Measurements from ENCODE around the gene NR3C2.

NR3C2 gene

DNA sequence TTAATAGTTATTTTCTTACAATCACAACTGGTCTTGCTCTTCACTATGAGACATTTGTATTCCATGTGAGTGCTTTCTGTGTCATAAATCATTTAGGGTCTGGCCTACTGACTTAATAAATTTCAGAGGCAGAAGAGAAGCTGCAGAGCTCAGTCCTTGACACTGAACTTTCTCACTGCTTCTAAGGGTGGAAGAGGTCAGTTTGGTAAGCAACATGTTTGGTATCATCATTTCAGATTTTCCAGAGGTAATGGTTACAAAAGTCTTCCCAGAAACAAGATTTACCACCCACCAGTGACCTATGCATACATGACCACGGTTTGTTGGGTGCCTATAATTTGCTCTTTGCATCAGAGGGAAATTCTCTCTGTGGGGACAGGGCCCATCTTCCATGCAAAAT, 148.6 kb downstream of the NR3C2 start:
- H3K36me3 ChIP-seq (replicated peaks; ENCODE audit: insufficient read depth, low read length): no peaks in the 10 kb centered on the region
- no peaks in the 10 kb centered on the region for H4K20me1 ChIP-seq (ENCODE audit: insufficient read depth, low read length)
- no peaks in the 10 kb centered on the region for H3K79me2 ChIP-seq (ENCODE audit: low read length)
- H3K4me2 ChIP-seq (ENCODE audit: low read depth, low read length): no peak overlapping the region
- H3K4me1 ChIP-seq (ENCODE audit: low read length): no peaks in the 10 kb centered on the region
- DNase-seq: no peak
- no peak overlapping the region for H3K4me3 ChIP-seq (ENCODE audit: low read length)
- no peak overlapping the region for H3K27ac ChIP-seq (ENCODE audit: low read length)
- no peaks in the 10 kb centered on the region for H3K27me3 ChIP-seq (replicated peaks; ENCODE audit: insufficient read depth, low read length)
- no peaks in the 10 kb centered on the region for H3F3A ChIP-seq (ENCODE audit: insufficient read depth, low read length)
- no peaks in the 10 kb centered on the region for H3K9me2 ChIP-seq (replicated peaks; ENCODE audit: insufficient read depth, low read length)
- no peak overlapping the region for H2AFZ ChIP-seq (ENCODE audit: low read length)
- no peak overlapping the region for H3K9ac ChIP-seq (ENCODE audit: low read length)
- H3K9me3 ChIP-seq (replicated peaks; ENCODE audit: insufficient read depth, low read length): no peaks in the 10 kb centered on the region
- TF ChIP-seq, protein P1, sequence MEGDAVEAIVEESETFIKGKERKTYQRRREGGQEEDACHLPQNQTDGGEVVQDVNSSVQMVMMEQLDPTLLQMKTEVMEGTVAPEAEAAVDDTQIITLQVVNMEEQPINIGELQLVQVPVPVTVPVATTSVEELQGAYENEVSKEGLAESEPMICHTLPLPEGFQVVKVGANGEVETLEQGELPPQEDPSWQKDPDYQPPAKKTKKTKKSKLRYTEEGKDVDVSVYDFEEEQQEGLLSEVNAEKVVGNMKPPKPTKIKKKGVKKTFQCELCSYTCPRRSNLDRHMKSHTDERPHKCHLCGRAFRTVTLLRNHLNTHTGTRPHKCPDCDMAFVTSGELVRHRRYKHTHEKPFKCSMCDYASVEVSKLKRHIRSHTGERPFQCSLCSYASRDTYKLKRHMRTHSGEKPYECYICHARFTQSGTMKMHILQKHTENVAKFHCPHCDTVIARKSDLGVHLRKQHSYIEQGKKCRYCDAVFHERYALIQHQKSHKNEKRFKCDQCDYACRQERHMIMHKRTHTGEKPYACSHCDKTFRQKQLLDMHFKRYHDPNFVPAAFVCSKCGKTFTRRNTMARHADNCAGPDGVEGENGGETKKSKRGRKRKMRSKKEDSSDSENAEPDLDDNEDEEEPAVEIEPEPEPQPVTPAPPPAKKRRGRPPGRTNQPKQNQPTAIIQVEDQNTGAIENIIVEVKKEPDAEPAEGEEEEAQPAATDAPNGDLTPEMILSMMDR (IDR thresholded peaks at IDR 0.05; ENCODE audit: low read length): no peak
- no peak for TF ChIP-seq EZH2phosphoT487 (IDR thresholded peaks at IDR 0.05; ENCODE audit: low read length)
- no peak for TF ChIP-seq EZH2 (optimal IDR thresholded peaks at IDR 0.05; ENCODE audit: low read depth, low read length)

DNA sequence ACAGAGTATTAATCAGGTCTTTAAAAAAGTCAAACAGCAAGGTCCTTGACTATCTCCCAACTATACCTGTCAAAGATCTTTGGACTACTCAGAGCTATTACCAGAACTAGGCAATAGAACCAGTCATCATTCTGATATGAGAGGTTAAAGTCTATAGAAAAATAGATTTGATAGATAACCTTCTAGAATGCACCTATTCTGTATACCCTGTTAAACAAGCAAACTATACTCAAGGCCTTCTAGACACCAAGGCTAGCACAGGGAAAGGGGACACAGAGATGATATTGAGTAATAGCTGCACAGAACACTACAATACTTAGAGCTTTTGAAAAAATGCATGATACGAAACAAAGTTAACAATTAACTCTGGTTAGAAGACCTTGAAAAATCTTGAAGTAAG, 149.5 kb downstream of the NR3C2 start:
- TF ChIP-seq EZH2phosphoT487 (IDR thresholded peaks at IDR 0.05; ENCODE audit: low read length) (no peak), EZH2 (optimal IDR thresholded peaks at IDR 0.05; ENCODE audit: low read depth, low read length) (no peak)
- TF ChIP-seq, protein P1 (IDR thresholded peaks at IDR 0.05; ENCODE audit: low read length): no peak

DNA sequence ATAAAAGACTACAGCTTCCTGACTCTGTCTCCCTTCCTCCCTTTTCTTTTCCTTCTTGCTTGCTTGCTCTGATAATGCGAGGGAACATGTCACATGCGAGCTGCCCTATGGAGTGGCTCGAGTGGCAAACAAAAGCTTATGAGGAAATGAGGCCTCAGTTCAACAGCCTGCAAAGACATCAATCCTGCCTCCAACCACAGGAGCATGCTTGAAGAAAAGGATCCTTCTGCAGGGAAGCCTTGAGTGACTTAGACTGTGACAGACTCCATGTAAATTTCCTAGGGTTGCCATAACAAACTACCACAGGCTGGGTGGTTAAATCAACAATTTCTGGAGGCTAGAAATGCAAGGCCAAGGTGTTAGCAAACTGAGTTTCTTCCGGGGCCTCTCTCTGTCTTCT, 152.5 kb downstream of the NR3C2 start:
- no peak for DNase-seq

More for the DNA sequence above, 149.5 kb downstream of the NR3C2 start:
- H3K27me3 ChIP-seq (replicated peaks; ENCODE audit: insufficient read depth, low read length): no peaks in the 10 kb centered on the region
- H3K27ac ChIP-seq (ENCODE audit: low read length): no peak overlapping the region
- H3K4me3 ChIP-seq (ENCODE audit: low read length): no peak overlapping the region
- no peak overlapping the region for H3K9ac ChIP-seq (ENCODE audit: low read length)
- no peak for DNase-seq
- no peaks in the 10 kb centered on the region for H3K79me2 ChIP-seq (ENCODE audit: low read length)
- no peaks in the 10 kb centered on the region for H3K9me3 ChIP-seq (replicated peaks; ENCODE audit: insufficient read depth, low read length)
- H3F3A ChIP-seq (ENCODE audit: insufficient read depth, low read length): no peaks in the 10 kb centered on the region
- no peaks in the 10 kb centered on the region for H3K36me3 ChIP-seq (replicated peaks; ENCODE audit: insufficient read depth, low read length)
- no peaks in the 10 kb centered on the region for H3K9me2 ChIP-seq (replicated peaks; ENCODE audit: insufficient read depth, low read length)
- no peak overlapping the region for H2AFZ ChIP-seq (ENCODE audit: low read length)
- no peaks in the 10 kb centered on the region for H3K4me1 ChIP-seq (ENCODE audit: low read length)
- no peaks in the 10 kb centered on the region for H4K20me1 ChIP-seq (ENCODE audit: insufficient read depth, low read length)
- H3K4me2 ChIP-seq (ENCODE audit: low read depth, low read length): no peak overlapping the region

More for the DNA sequence above, 152.5 kb downstream of the NR3C2 start:
- H3K9ac ChIP-seq (ENCODE audit: low read length): no peak overlapping the region
- H4K20me1 ChIP-seq (ENCODE audit: insufficient read depth, low read length): no peaks in the 10 kb centered on the region
- H3F3A ChIP-seq (ENCODE audit: insufficient read depth, low read length): no peaks in the 10 kb centered on the region
- no peaks in the 10 kb centered on the region for H3K4me1 ChIP-seq (ENCODE audit: low read length)
- H3K9me2 ChIP-seq (replicated peaks; ENCODE audit: insufficient read depth, low read length): no peaks in the 10 kb centered on the region
- H2AFZ ChIP-seq (ENCODE audit: low read length): no peak overlapping the region
- no peak overlapping the region for H3K4me3 ChIP-seq (ENCODE audit: low read length)
- H3K27ac ChIP-seq (ENCODE audit: low read length): no peak overlapping the region
- no peaks in the 10 kb centered on the region for H3K79me2 ChIP-seq (ENCODE audit: low read length)
- H3K36me3 ChIP-seq (replicated peaks; ENCODE audit: insufficient read depth, low read length): no peaks in the 10 kb centered on the region
- no peaks in the 10 kb centered on the region for H3K9me3 ChIP-seq (replicated peaks; ENCODE audit: insufficient read depth, low read length)
- no peak overlapping the region for H3K4me2 ChIP-seq (ENCODE audit: low read depth, low read length)
- TF ChIP-seq, protein P1 (IDR thresholded peaks at IDR 0.05; ENCODE audit: low read length): no peak
- TF ChIP-seq EZH2phosphoT487 (IDR thresholded peaks at IDR 0.05; ENCODE audit: low read length) (no peak), EZH2 (optimal IDR thresholded peaks at IDR 0.05; ENCODE audit: low read depth, low read length) (no peak)
- no peaks in the 10 kb centered on the region for H3K27me3 ChIP-seq (replicated peaks; ENCODE audit: insufficient read depth, low read length)
